PC-9 (cell line): ENCODE data around the gene ABCB7.

Experiments
- EZH2 ChIP-seq: fragments of 200-600 bp; sonication (generic); IDR thresholded peaks from 2 replicates; pipeline ENCODE4 v1.8.0; 2017; ENCODE audit warnings: antibody characterized with exemption, low read depth
- TF ChIP-seq, protein P1 (sequence below): fragments of 200-600 bp; sonication (generic); conservative IDR thresholded peaks from 2 replicates; pipeline ENCODE4 v1.6.1; 2017; ENCODE audit warnings: mixed run types, antibody characterized with exemption, mild to moderate bottlenecking, moderate library complexity

DNA sequence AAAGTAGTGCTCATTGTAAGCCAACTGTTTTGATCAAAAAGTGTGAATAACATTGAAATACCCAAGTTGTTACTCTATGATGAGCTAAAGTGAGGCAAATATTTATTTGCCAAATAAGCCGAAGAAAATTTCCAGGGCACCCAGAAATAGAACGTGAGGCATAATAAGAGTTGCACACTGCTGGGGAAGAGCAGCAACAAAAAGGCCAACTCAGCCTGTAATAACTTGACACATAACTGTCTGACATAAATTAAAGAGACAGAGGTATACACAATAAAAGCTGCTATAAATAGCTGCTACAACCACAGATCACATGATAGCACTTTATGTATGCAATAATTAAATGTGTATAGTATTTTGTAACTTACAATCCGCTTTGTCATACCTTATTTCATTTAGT, 2.0 kb upstream of the ABCB7 start:
- no peak for TF ChIP-seq EZH2
- TF ChIP-seq, protein P1, sequence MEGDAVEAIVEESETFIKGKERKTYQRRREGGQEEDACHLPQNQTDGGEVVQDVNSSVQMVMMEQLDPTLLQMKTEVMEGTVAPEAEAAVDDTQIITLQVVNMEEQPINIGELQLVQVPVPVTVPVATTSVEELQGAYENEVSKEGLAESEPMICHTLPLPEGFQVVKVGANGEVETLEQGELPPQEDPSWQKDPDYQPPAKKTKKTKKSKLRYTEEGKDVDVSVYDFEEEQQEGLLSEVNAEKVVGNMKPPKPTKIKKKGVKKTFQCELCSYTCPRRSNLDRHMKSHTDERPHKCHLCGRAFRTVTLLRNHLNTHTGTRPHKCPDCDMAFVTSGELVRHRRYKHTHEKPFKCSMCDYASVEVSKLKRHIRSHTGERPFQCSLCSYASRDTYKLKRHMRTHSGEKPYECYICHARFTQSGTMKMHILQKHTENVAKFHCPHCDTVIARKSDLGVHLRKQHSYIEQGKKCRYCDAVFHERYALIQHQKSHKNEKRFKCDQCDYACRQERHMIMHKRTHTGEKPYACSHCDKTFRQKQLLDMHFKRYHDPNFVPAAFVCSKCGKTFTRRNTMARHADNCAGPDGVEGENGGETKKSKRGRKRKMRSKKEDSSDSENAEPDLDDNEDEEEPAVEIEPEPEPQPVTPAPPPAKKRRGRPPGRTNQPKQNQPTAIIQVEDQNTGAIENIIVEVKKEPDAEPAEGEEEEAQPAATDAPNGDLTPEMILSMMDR: no peak
